Subcutaneous adipose tissue (tissue), 4 donors: ENCODE data around the gene TFB1M. TPM values are rescaled to one million over a fixed set of nuclear protein-coding genes. Genes with fewer than 3 reads are reported as not detected.

ENCODE experiments used
- total RNA-seq, 4 donors: library from RNA; depleted of rRNA; stranded (reverse); fragments of >200 nt; gene quantifications; one replicate each; pipeline ENCODE4 v1.1.0, GENCODE V29; 2016
- TF ChIP-seq, protein P1 (sequence below): fragments of 450-650 bp; IDR thresholded peaks from one replicate; pipeline ENCODE4 v1.5.1; 2016; ENCODE audit warnings: low read depth, mild to moderate bottlenecking, control low read depth, antibody characterized with exemption, moderate library complexity

Gene TFB1M
- total RNA-seq, 4 donors from 2014 or later = 8.6 to 12.6 (median 10.6) TPM

- TF ChIP-seq, protein P1, sequence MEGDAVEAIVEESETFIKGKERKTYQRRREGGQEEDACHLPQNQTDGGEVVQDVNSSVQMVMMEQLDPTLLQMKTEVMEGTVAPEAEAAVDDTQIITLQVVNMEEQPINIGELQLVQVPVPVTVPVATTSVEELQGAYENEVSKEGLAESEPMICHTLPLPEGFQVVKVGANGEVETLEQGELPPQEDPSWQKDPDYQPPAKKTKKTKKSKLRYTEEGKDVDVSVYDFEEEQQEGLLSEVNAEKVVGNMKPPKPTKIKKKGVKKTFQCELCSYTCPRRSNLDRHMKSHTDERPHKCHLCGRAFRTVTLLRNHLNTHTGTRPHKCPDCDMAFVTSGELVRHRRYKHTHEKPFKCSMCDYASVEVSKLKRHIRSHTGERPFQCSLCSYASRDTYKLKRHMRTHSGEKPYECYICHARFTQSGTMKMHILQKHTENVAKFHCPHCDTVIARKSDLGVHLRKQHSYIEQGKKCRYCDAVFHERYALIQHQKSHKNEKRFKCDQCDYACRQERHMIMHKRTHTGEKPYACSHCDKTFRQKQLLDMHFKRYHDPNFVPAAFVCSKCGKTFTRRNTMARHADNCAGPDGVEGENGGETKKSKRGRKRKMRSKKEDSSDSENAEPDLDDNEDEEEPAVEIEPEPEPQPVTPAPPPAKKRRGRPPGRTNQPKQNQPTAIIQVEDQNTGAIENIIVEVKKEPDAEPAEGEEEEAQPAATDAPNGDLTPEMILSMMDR = no peak
Measured at GRCh38 chr6:155235087-155235486, 79.2 kb downstream of the TFB1M start.

DNA sequence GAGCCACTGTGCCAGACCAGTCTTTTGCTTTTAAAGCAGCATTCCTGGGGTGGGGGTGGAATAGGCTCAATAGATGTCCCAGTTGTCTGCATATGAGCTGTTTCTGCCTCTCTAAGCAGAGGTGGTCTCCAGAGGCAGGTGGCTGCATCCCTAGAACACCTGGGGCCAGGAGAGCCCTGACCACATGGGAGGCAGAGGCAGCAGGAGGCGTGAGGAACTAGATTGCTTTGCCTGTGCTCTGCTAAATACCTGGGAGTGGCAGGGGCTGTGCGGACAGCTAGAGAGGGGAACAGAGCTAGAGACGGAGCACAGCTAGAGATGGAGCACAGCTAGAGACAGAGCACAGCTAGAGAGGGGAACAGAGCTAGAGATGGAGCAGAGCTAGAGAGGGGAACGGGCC is 79.6 kb downstream of the TFB1M start:
- TF ChIP-seq, protein P1 = no peak

- TF ChIP-seq, protein P1 = no peak
Measured at GRCh38 chr6:155234167-155234566, 80.1 kb downstream of the TFB1M start.

- TF ChIP-seq, protein P1 = no peak
Measured at GRCh38 chr6:155232848-155233247, 81.4 kb downstream of the TFB1M start.

- TF ChIP-seq, protein P1 = no peak
Measured at GRCh38 chr6:155228546-155229166, 85.6 kb downstream of the TFB1M start.

DNA sequence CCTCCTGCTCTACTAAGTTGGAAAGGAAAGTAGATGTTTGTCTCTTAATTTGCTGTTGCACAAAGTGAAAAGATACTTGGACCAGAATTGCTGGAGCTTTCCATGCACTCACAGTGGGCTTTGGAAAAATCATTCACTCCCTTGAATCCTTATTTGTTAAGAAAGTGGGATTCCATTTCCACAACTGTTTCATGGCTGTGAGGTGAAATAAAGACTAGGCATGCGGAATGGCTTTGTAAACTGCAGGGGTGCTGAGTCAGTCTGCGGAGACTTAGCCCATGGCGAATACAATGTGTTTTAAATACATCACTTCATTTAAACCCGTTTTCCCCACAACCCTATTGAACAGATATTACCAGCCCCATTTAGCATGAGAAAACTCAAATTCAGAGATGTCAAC is 87.2 kb downstream of the TFB1M start:
- TF ChIP-seq, protein P1 = no peak

- TF ChIP-seq, protein P1 = no peak
Measured at GRCh38 chr6:155224618-155225017, 89.7 kb downstream of the TFB1M start.
